ENCODE measurements around the gene GALP. TPM values are rescaled to one million over a fixed set of nuclear protein-coding genes. Genes with fewer than 3 reads are reported as not detected.

Gene GALP
- total RNA-seq, 1 experiment from 2014 or later, result not detected

GRCh38 chr19:56134654-56134921, 41.2 kb upstream of the GALP start:
- Histone ChIP-seq H3K27ac (ENCODE audit: insufficient read length, low read depth, low read length) (no peak overlapping the region), H3K4me2 (ENCODE audit: insufficient read depth, insufficient read length, low read length) (no peak overlapping the region), H2BK15ac (ENCODE audit: low read depth, low read length) (no peak overlapping the region), H3K9ac (ENCODE audit: extremely low read depth, insufficient read length, low read length) (no peak overlapping the region), H2BK120ac (ENCODE audit: low read depth, low read length, poor library complexity, severe bottlenecking) (no peak overlapping the region), H3K23me2 (ENCODE audit: insufficient read length, low read depth, low read length, poor library complexity, severe bottlenecking) (no peaks in the 10 kb centered on the region), H2AK5ac (ENCODE audit: insufficient read length, low read length) (no peak overlapping the region), H2BK5ac (ENCODE audit: insufficient read length, low read length) (no peak overlapping the region), H4K91ac (ENCODE audit: insufficient read length, low read depth, low read length) (no peak overlapping the region), H3K9me3 (ENCODE audit: control insufficient read depth, low read depth, low read length) (no peaks in the 10 kb centered on the region), H3K56ac (ENCODE audit: insufficient read length, low read depth, low read length) (no peak overlapping the region), H2AFZ (ENCODE audit: low read length) (no peak overlapping the region), H3K14ac (ENCODE audit: insufficient read depth, low read length) (no peak overlapping the region), H2BK20ac (ENCODE audit: low read depth, low read length, poor library complexity, severe bottlenecking) (no peak overlapping the region), H2BK12ac (ENCODE audit: insufficient read length, low read depth, low read length) (no peak overlapping the region), H3K23ac (ENCODE audit: insufficient read length, low read depth, low read length) (no peak overlapping the region), H4K8ac (replicated peaks; ENCODE audit: insufficient read length, low read depth, low read length) (no peak overlapping the region), H3K4me1 (ENCODE audit: insufficient read depth, low read length) (peaks cover 7% of the 10 kb centered on the region; the same call in 1 of the 2 replicates), H3K79me2 (ENCODE audit: insufficient read depth, low read length) (no peaks in the 10 kb centered on the region), H4K20me1 (ENCODE audit: control insufficient read depth, insufficient read depth, insufficient read length) (no peaks in the 10 kb centered on the region), H3K27me3 (ENCODE audit: insufficient read depth, low read length) (no peaks in the 10 kb centered on the region), H3T11ph (ENCODE audit: low read length) (no peak overlapping the region), H3K18ac (ENCODE audit: insufficient read length, low read depth, low read length) (no peak overlapping the region), H3K79me1 (ENCODE audit: insufficient read depth, low read depth, low read length, poor library complexity, severe bottlenecking) (no peaks in the 10 kb centered on the region), H4K5ac (ENCODE audit: insufficient read length, low read depth, low read length) (no peak overlapping the region), H3K4ac (ENCODE audit: low read depth, low read length) (no peak overlapping the region)
- peaks cover 2% of the 10 kb centered on the region; the same call in 1 of the 2 replicates for H3K27me3 Mint-ChIP-seq (ENCODE audit: low read depth)
- H3K27ac Mint-ChIP-seq, result no peak overlapping the region; a peak in 1 of 7 replicates
- WGBS (ENCODE audit: extremely low coverage, insufficient read length, low lambda C conversion rate), result no CpG with 5 or more reads among the region's 5 CpGs
- DNase-seq, result no peak
- no peak overlapping the region for H3K4me3 Mint-ChIP-seq
- H3K4me1 Mint-ChIP-seq, result peaks cover 32 to 34% of the 10 kb centered on the region in 2 experiments
- no peak for TF ChIP-seq CTCF (conservative IDR thresholded peaks at IDR 0.05)
- peaks cover 0 to 2% of the 10 kb centered on the region in 2 experiments; a peak in 1 of 5 replicates for H3K9me3 Mint-ChIP-seq
- H3K36me3 Mint-ChIP-seq (ENCODE audit: insufficient read depth in 1 of 3, low read depth in 3 of 3), result no peaks in the 10 kb centered on the region

All from H9 (cell line).